HepG2 (cell line): Measurements from ENCODE around the gene EGR1. TPM values are rescaled to one million over a fixed set of nuclear protein-coding genes. Genes with fewer than 3 reads are reported as not detected.

Experiments
- FOXA1 ChIP-seq, 2 experiments: fragments of 450-650 bp in 1 of 2; sonication (generic) in 1 of 2; formaldehyde crosslinking in 1 of 2; IDR thresholded peaks; 2 replicates each; pipeline versions ENCODE4 v1.4.0 to v1.6.1; 2016 to 2020; ENCODE audit warnings: missing genetic modification reagents in 1 of 2
- FOXK1 ChIP-seq: sonication (generic); formaldehyde crosslinking; IDR thresholded peaks from 2 replicates; pipeline ENCODE4 v1.4.0; 2020; ENCODE audit warnings: low read depth, missing genetic modification reagents, borderline replicate concordance
- GLI4 ChIP-seq: sonication (generic); formaldehyde crosslinking; IDR thresholded peaks from 2 replicates; pipeline ENCODE4 v1.5.1; 2020; ENCODE audit warnings: missing genetic modification reagents, mild to moderate bottlenecking, moderate library complexity, borderline replicate concordance
- HES4 ChIP-seq: sonication (generic); formaldehyde crosslinking; IDR thresholded peaks from 2 replicates; pipeline ENCODE4 v1.9.0; 2021; ENCODE audit warnings: mild to moderate bottlenecking, missing genetic modification reagents, borderline replicate concordance
- MXD4 ChIP-seq: IDR thresholded peaks from 2 replicates; pipeline ENCODE4 v1.6.1; 2016; ENCODE audit warnings: mild to moderate bottlenecking, missing biosample characterization, missing genetic modification reagents
- NFATC3 ChIP-seq: sonication (generic); formaldehyde crosslinking; IDR thresholded peaks from 2 replicates; pipeline ENCODE4 v1.5.1; 2020; ENCODE audit warnings: mild to moderate bottlenecking, missing genetic modification reagents
- PHF20 ChIP-seq: sonication (generic); formaldehyde crosslinking; IDR thresholded peaks from 2 replicates; pipeline ENCODE4 v1.5.0; 2020; ENCODE audit warnings: mild to moderate bottlenecking, missing genetic modification reagents
- PHF21A ChIP-seq: sonication (generic); formaldehyde crosslinking; IDR thresholded peaks from 2 replicates; pipeline ENCODE4 v1.5.0; 2020; ENCODE audit warnings: mild to moderate bottlenecking, missing genetic modification reagents
- PTBP1 ChIP-seq: fragments of 200-400 bp; formaldehyde crosslinking; IDR thresholded peaks from 2 replicates; pipeline ENCODE4 v1.6.1; 2018; ENCODE audit warnings: low read length, low read depth; ENCODE audit not compliant: poor library complexity, severe bottlenecking
- RBAK ChIP-seq: sonication (generic); formaldehyde crosslinking; IDR thresholded peaks from 2 replicates; pipeline ENCODE4 v1.5.1; 2020; ENCODE audit warnings: mild to moderate bottlenecking, missing genetic modification reagents
- ZNF329 ChIP-seq: sonication (generic); formaldehyde crosslinking; IDR thresholded peaks from 2 replicates; pipeline ENCODE4 v1.9.0; 2021; ENCODE audit warnings: low read depth, mild to moderate bottlenecking, missing genetic modification reagents
- ZNF547 ChIP-seq: sonication (generic); formaldehyde crosslinking; IDR thresholded peaks from 2 replicates; pipeline ENCODE4 v1.5.1; 2020; ENCODE audit warnings: mild to moderate bottlenecking, missing genetic modification reagents
- ZNF644 ChIP-seq: IDR thresholded peaks from 2 replicates; pipeline ENCODE4 v1.6.1; 2016; ENCODE audit warnings: low read depth
- ZNF652 ChIP-seq: IDR thresholded peaks from 2 replicates; pipeline ENCODE4 v1.6.1; 2016; ENCODE audit warnings: low read depth, borderline replicate concordance
- ZNF883 ChIP-seq: sonication (generic); formaldehyde crosslinking; IDR thresholded peaks from 2 replicates; pipeline ENCODE4 v1.5.1; 2020; ENCODE audit warnings: mild to moderate bottlenecking, missing genetic modification reagents; ENCODE audit errors: not compliant biosample characterization
- ZSCAN25 ChIP-seq: sonication (generic); formaldehyde crosslinking; IDR thresholded peaks from 2 replicates; pipeline ENCODE4 v1.8.0; 2022; ENCODE audit warnings: mild to moderate bottlenecking, missing genetic modification reagents
- polyA plus RNA-seq, 8 experiments: library from polyadenylated mRNA; depleted of rRNA in 3 of 8; stranded (reverse) in 7 of 8; unstranded in 1 of 8; fragments of >200 nt; fragmentation: Illumina TruSeq in 4 of 8; extraction: Trizol in 4 of 8; gene quantifications; 2 replicates each; pipeline versions ENCODE4 v1.2.1 to v1.2.3, GENCODE V29; 2011 to 2016; ENCODE audit warnings: low read depth in 4 of 8, missing spikeins in 1 of 8, mixed read lengths in 1 of 8; ENCODE audit not compliant: insufficient read depth in 1 of 8
- total RNA-seq, 5 experiments: library from RNA; depleted of rRNA; stranded (reverse); fragments of >200 nt; fragmentation: Illumina TruSeq; extraction: Trizol; gene quantifications; 2 replicates each; pipeline ENCODE4 v1.2.3, GENCODE V29; 2016; ENCODE audit warnings: low read depth in 1 of 5
- TF ChIP-seq, protein P1 (sequence below): sonication (generic); formaldehyde crosslinking; IDR thresholded peaks from 2 replicates; pipeline ENCODE4 v1.5.1; 2020; ENCODE audit warnings: missing genetic modification reagents, mild to moderate bottlenecking, borderline replicate concordance
- TF ChIP-seq, protein P2 (sequence below): sonication (generic); formaldehyde crosslinking; IDR thresholded peaks from 2 replicates; pipeline ENCODE4 v1.5.0; 2020; ENCODE audit warnings: mild to moderate bottlenecking, missing genetic modification reagents, moderate library complexity
- TF ChIP-seq, protein P3 (sequence below): sonication (generic); formaldehyde crosslinking; IDR thresholded peaks from 2 replicates; pipeline ENCODE4 v1.8.1; 2023; ENCODE audit warnings: mild to moderate bottlenecking, missing genetic modification reagents
- TF ChIP-seq, protein P4 (sequence below): sonication (generic); formaldehyde crosslinking; IDR thresholded peaks from 2 replicates; pipeline ENCODE4 v1.5.1; 2020; ENCODE audit warnings: mild to moderate bottlenecking, missing genetic modification reagents, moderate library complexity

Gene EGR1
- total and polyA plus RNA-seq, 2 of the 13 experiments (the other 11 are each of a cell fraction or from before 2014, with no cell fraction given): 4.1 to 4.5 TPM

DNA sequence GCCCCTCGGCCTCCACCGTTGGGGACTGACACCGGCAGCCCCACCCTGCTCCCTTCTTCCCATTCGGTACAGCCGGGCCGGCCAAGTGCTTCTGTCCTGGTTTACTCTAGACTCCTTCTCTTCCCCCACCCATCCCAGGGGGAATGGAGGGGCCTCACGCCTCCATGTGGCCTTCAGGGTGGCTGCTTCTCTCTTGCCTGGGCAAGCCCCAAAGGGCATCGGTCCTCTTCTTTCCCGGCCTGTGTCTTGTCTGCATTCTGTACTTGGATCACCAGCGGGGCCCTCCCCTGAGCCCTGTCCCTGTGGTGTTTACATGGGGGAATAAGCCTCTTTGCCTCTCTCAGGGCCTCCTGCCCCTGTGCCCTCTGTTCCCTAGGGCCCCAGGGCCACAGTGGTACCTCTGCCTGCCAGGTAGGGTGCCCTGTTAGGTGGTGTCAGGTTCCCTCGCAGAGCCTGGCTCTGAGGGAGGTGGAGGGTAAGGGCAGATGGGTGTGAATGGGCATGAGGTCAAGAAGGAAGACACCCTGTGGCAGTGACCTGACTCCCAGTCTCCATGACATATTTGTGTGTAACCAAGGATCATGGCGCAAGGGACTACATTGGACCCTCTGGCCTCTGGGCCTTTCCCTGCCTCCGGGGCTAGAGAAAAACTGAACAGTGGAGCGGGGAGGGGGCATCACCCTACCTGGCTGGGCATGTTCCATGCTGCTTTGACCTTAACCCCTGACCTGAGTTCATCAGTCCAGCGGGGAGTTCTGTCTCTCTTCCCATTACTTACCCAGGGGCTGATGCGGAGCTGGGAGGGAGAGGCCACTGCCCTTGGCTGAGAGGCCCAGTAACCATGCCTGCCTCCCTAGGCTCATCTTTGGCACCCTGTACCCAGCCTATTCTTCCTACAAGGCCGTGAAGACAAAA, 24.9 kb upstream of the EGR1 start (continued):
- TF ChIP-seq, protein P1, sequence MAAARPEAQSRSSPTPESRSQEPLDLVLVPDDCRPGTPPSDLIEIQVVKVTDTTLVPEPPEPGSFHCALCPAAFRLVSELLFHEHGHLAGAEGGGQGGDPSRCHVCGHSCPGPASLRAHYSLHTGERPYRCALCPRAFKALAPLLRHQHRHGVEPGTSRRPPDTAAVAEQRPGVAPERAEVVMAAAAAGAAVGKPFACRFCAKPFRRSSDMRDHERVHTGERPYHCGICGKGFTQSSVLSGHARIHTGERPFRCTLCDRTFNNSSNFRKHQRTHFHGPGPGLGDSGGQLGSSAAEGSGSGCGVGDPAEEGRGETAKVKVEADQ: 0 out of 2 replicates have a peak, but pooled peaks have one; percentile 30
- TF ChIP-seq ZNF644 (CRISPR knock-in tag): peak; percentile 41; the same call in 1 of the 2 replicates
- no peak for TF ChIP-seq HES4 (CRISPR knock-in tag)
- TF ChIP-seq ZNF547 (CRISPR knock-in tag): 0 out of 2 replicates have a peak, but pooled peaks have one; percentile 65
- TF ChIP-seq, protein P2, sequence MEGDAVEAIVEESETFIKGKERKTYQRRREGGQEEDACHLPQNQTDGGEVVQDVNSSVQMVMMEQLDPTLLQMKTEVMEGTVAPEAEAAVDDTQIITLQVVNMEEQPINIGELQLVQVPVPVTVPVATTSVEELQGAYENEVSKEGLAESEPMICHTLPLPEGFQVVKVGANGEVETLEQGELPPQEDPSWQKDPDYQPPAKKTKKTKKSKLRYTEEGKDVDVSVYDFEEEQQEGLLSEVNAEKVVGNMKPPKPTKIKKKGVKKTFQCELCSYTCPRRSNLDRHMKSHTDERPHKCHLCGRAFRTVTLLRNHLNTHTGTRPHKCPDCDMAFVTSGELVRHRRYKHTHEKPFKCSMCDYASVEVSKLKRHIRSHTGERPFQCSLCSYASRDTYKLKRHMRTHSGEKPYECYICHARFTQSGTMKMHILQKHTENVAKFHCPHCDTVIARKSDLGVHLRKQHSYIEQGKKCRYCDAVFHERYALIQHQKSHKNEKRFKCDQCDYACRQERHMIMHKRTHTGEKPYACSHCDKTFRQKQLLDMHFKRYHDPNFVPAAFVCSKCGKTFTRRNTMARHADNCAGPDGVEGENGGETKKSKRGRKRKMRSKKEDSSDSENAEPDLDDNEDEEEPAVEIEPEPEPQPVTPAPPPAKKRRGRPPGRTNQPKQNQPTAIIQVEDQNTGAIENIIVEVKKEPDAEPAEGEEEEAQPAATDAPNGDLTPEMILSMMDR (CRISPR knock-in tag): peak; percentile 27
- no peak for TF ChIP-seq NFATC3 (CRISPR knock-in tag)
- no peak for TF ChIP-seq FOXA1 (IDR thresholded peaks at IDR 0.05)
- TF ChIP-seq FOXA1 (CRISPR knock-in tag; IDR thresholded peaks at IDR 0.05): 0 out of 2 replicates have a peak, but pooled peaks have one; percentile 8
- 0 out of 2 replicates have a peak, but pooled peaks have one; percentile 9 for TF ChIP-seq MXD4
- TF ChIP-seq PHF21A: peak; percentile 5; the same call in 1 of the 2 replicates
- no peak for TF ChIP-seq RBAK (CRISPR knock-in tag)
- TF ChIP-seq PHF20: 0 out of 2 replicates have a peak, but pooled peaks have one; percentile 2
- peak; percentile 52 for TF ChIP-seq ZNF883 (CRISPR knock-in tag)
- no peak for TF ChIP-seq ZNF652 (CRISPR knock-in tag)
- TF ChIP-seq FOXK1 (CRISPR knock-in tag): no peak
- TF ChIP-seq ZNF329 (CRISPR knock-in tag): no peak
- TF ChIP-seq, protein P3, sequence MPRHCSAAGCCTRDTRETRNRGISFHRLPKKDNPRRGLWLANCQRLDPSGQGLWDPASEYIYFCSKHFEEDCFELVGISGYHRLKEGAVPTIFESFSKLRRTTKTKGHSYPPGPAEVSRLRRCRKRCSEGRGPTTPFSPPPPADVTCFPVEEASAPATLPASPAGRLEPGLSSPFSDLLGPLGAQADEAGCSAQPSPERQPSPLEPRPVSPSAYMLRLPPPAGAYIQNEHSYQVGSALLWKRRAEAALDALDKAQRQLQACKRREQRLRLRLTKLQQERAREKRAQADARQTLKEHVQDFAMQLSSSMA: peak; percentile 69; the same call in 1 of the 2 replicates
- TF ChIP-seq ZSCAN25: 0 out of 2 replicates have a peak, but pooled peaks have one; percentile 39
- no peak for TF ChIP-seq PTBP1
- TF ChIP-seq, protein P4, sequence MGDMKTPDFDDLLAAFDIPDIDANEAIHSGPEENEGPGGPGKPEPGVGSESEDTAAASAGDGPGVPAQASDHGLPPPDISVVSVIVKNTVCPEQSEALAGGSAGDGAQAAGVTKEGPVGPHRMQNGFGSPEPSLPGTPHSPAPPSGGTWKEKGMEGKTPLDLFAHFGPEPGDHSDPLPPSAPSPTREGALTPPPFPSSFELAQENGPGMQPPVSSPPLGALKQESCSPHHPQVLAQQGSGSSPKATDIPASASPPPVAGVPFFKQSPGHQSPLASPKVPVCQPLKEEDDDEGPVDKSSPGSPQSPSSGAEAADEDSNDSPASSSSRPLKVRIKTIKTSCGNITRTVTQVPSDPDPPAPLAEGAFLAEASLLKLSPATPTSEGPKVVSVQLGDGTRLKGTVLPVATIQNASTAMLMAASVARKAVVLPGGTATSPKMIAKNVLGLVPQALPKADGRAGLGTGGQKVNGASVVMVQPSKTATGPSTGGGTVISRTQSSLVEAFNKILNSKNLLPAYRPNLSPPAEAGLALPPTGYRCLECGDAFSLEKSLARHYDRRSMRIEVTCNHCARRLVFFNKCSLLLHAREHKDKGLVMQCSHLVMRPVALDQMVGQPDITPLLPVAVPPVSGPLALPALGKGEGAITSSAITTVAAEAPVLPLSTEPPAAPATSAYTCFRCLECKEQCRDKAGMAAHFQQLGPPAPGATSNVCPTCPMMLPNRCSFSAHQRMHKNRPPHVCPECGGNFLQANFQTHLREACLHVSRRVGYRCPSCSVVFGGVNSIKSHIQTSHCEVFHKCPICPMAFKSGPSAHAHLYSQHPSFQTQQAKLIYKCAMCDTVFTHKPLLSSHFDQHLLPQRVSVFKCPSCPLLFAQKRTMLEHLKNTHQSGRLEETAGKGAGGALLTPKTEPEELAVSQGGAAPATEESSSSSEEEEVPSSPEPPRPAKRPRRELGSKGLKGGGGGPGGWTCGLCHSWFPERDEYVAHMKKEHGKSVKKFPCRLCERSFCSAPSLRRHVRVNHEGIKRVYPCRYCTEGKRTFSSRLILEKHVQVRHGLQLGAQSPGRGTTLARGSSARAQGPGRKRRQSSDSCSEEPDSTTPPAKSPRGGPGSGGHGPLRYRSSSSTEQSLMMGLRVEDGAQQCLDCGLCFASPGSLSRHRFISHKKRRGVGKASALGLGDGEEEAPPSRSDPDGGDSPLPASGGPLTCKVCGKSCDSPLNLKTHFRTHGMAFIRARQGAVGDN (CRISPR knock-in tag): peak; percentile 57; the same call in 1 of the 2 replicates
- TF ChIP-seq GLI4 (CRISPR knock-in tag): 0 out of 2 replicates have a peak, but pooled peaks have one; percentile 46
